Parathyroid adenoma (tissue), 2 donors: Measurements from ENCODE around the gene ATP1B3.
A peak's percentile ranks its signal among the peaks of the same experiment; 100 is the strongest.
"Not testable (repeated sequence)": the region's sequence is repeated elsewhere in the genome, so short reads cannot be mapped to it uniquely, and the experiment has no call there.

Experiments used
- H2AFZ ChIP-seq: fragments of 300-600 bp; sonication (generic); one replicate; pipeline ENCODE4 v1.7.0; 2017; ENCODE audit warnings: antibody characterized with exemption, mild to moderate bottlenecking
- H3K27ac ChIP-seq: fragments of 300-600 bp; sonication (generic); one replicate; pipeline ENCODE4 v1.7.0; 2017
- H3K27me3 ChIP-seq: fragments of 300-600 bp; sonication (generic); one replicate; pipeline ENCODE4 v1.7.0; 2017; ENCODE audit warnings: low read length; ENCODE audit not compliant: control insufficient read depth, insufficient read depth
- H3K36me3 ChIP-seq: fragments of 300-600 bp; sonication (generic); one replicate; pipeline ENCODE4 v1.7.0; 2017; ENCODE audit warnings: low read length; ENCODE audit not compliant: control insufficient read depth, insufficient read depth
- H3K4me1 ChIP-seq: fragments of 300-600 bp; sonication (generic); one replicate; pipeline ENCODE4 v1.7.0; 2017; ENCODE audit warnings: control low read depth
- H3K4me2 ChIP-seq: fragments of 300-600 bp; sonication (generic); one replicate; pipeline ENCODE4 v1.7.0; 2017; ENCODE audit warnings: low read length
- H3K4me3 ChIP-seq: fragments of 300-600 bp; sonication (generic); one replicate; pipeline ENCODE4 v1.7.0; 2017; ENCODE audit warnings: low read depth, low read length
- H3K79me2 ChIP-seq: fragments of 300-600 bp; sonication (generic); one replicate; pipeline ENCODE4 v1.7.0; 2017; ENCODE audit warnings: control low read depth
- H3K9ac ChIP-seq: fragments of 300-600 bp; sonication (generic); one replicate; pipeline ENCODE4 v1.7.0; 2017; ENCODE audit warnings: mild to moderate bottlenecking
- H3K9me3 ChIP-seq: fragments of 300-600 bp; sonication (generic); one replicate; pipeline ENCODE4 v1.7.0; 2017; ENCODE audit warnings: low read length; ENCODE audit not compliant: control insufficient read depth
- TF ChIP-seq, protein P1 (sequence below): fragments of 300-600 bp; sonication (generic); IDR thresholded peaks from one replicate; pipeline ENCODE4 v1.7.0; 2017; ENCODE audit warnings: antibody characterized with exemption, mild to moderate bottlenecking
- donor health status: primary hyperparathyroidism.

ATP1B3 gene

DNA sequence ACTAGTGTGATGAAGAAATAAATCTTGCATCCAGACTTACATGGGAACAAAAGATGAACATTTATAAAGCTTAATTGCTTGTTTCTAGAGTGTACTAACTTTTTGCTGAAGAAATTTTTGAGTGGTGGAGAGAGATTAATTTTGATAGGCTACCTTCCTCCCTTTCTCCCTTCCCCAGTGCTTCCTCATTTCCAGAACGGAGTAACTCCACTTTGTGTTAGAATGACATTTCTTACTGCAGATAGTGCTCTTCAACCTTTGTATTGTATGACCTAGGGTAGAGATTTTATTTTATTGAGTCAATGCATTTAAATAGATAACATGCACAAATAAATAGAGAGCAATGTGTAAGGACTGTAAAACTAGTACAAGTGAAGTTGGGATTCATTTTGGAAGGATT lies 1.9 kb downstream of the ATP1B3 start:
- peak overlapping the region; percentile 20 for H3K4me2 ChIP-seq
- no peaks in the 10 kb centered on the region for H3K4me1 ChIP-seq
- no peaks in the 10 kb centered on the region for H3K36me3 ChIP-seq
- TF ChIP-seq, protein P1, sequence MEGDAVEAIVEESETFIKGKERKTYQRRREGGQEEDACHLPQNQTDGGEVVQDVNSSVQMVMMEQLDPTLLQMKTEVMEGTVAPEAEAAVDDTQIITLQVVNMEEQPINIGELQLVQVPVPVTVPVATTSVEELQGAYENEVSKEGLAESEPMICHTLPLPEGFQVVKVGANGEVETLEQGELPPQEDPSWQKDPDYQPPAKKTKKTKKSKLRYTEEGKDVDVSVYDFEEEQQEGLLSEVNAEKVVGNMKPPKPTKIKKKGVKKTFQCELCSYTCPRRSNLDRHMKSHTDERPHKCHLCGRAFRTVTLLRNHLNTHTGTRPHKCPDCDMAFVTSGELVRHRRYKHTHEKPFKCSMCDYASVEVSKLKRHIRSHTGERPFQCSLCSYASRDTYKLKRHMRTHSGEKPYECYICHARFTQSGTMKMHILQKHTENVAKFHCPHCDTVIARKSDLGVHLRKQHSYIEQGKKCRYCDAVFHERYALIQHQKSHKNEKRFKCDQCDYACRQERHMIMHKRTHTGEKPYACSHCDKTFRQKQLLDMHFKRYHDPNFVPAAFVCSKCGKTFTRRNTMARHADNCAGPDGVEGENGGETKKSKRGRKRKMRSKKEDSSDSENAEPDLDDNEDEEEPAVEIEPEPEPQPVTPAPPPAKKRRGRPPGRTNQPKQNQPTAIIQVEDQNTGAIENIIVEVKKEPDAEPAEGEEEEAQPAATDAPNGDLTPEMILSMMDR, result no peak
- H3K79me2 ChIP-seq, result peaks cover 19% of the 10 kb centered on the region
- H3K27ac ChIP-seq, result no peak overlapping the region
- H2AFZ ChIP-seq, result no peak overlapping the region
- H3K9ac ChIP-seq, result no peak overlapping the region
- H3K9me3 ChIP-seq, result no peaks in the 10 kb centered on the region
- no peak overlapping the region for H3K4me3 ChIP-seq
- no peaks in the 10 kb centered on the region for H3K27me3 ChIP-seq

DNA sequence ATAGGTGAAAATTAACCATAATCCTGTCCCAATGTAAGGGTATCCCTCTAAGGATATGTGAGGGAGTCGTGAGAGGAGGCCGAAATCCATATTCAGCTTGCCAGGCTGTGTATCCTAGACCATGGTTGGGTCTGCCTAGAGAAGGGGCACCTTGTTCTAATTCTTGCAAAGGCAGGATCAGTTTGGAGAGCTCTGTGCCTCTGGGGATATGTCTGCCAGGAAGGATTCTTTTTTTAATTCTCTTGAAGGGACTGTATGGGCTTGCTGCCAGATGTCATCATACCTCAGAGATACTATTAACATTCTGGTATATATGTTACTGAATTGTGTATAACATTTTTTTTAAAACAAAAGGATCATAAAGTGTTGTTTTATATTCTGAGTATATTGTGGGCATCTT lies 2.4 kb downstream of the ATP1B3 start:
- Histone ChIP-seq H3K9ac (no peak overlapping the region), H3K27ac (no peak overlapping the region)

DNA sequence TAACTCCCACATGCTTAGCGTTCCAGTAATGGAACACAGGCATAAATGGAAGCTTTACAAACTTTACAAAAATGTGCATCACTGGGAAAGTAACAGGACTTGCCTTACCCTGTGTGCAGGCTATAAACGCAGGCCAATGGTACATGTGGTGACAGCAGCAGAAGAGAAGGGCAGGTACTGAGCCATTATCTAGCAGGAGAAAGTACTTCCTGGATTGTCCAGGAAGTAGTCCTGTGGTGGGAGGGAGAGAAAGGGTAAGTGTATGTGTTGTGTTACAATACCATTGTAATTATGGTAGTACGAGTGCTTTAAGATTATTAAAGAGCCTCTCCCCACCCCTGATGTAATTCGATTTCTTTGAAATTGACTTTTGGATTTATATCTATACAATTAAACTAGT lies 5.3 kb downstream of the ATP1B3 start:
- H3K4me2 ChIP-seq, result no peak overlapping the region
- no peak overlapping the region for H3K9ac ChIP-seq
- H2AFZ ChIP-seq, result no peak overlapping the region
- peaks cover 25% of the 10 kb centered on the region for H3K79me2 ChIP-seq
- no peak overlapping the region for H3K27ac ChIP-seq
- H3K36me3 ChIP-seq, result no peaks in the 10 kb centered on the region
- H3K4me3 ChIP-seq, result no peak overlapping the region
- no peaks in the 10 kb centered on the region for H3K9me3 ChIP-seq
- H3K27me3 ChIP-seq, result no peaks in the 10 kb centered on the region
- TF ChIP-seq, protein P1, result no peak
- H3K4me1 ChIP-seq, result no peaks in the 10 kb centered on the region

More for the DNA sequence above, 2.4 kb downstream of the ATP1B3 start:
- Histone ChIP-seq H3K27me3 (no peaks in the 10 kb centered on the region), H3K36me3 (no peaks in the 10 kb centered on the region), H3K4me1 (no peaks in the 10 kb centered on the region), H3K4me2 (no peak overlapping the region), H3K4me3 (no peak overlapping the region), H3K79me2 (peaks cover 19% of the 10 kb centered on the region), H2AFZ (no peak overlapping the region), H3K9me3 (no peaks in the 10 kb centered on the region)
- TF ChIP-seq, protein P1, result no peak

DNA sequence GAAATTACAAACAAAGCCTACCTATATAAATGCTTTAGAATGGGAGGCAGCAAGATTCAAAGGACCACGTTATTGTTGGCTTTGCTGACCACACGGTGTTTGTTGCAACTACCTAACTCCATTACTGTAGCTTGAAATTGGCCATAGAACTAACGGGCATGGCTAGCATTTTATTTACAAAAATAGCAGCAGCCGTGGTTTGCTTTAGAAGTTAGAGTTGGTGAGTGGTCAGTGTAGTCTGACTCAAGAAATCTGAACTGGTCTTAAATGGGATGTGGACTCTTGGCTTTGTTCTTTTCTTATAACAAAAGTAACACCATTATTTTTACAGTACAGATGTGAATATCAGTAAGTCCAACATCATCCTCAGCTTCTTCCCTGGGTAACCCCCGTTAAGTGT lies 10.6 kb downstream of the ATP1B3 start:
- Histone ChIP-seq H3K79me2 (peaks cover 19% of the 10 kb centered on the region), H3K27me3 (no peaks in the 10 kb centered on the region), H3K27ac (no peak overlapping the region), H2AFZ (no peak overlapping the region), H3K4me2 (no peak overlapping the region), H3K36me3 (no peaks in the 10 kb centered on the region), H3K4me1 (no peaks in the 10 kb centered on the region), H3K4me3 (no peak overlapping the region), H3K9me3 (no peaks in the 10 kb centered on the region), H3K9ac (no peak overlapping the region)
- TF ChIP-seq, protein P1, result no peak

DNA sequence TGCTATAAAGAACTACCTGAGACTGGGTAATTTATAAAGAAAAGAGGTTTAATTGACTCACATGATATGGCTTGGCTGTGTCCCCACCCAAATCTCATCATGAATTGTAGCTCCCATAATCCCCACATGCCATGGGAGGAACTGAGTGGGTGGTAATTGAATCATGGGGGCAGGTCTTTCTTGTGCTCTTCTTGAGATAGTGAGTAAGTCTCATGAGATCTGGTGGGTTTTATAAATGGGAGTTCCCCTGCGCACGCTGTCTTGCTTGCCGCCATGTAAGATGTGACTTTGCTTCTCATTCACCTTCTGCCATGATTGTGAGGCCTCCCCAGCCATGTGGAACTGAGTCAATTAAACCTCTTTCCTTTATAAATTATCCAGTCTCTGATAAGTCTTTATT lies 12.1 kb downstream of the ATP1B3 start:
- H3K27me3 ChIP-seq, H3K4me3 ChIP-seq, H3K27ac ChIP-seq, H3K9ac ChIP-seq, H3K4me2 ChIP-seq, H2AFZ ChIP-seq, H3K4me1 ChIP-seq, H3K79me2 ChIP-seq, H3K9me3 ChIP-seq, H3K36me3 ChIP-seq: not testable (repeated sequence)
